HepG2 (cell line): ENCODE measurements around the gene TOR4A. TPM values are rescaled to one million over a fixed set of nuclear protein-coding genes. Genes with fewer than 3 reads are reported as not detected.

Source experiments
- ATF3 ChIP-seq: sonication (generic); formaldehyde crosslinking; IDR thresholded peaks from 2 replicates; pipeline ENCODE4 v1.4.0; 2020; ENCODE audit warnings: missing genetic modification reagents
- DPF2 ChIP-seq: sonication (generic); formaldehyde crosslinking; IDR thresholded peaks from 2 replicates; pipeline ENCODE4 v1.4.0; 2020; ENCODE audit warnings: mild to moderate bottlenecking, low read depth, missing genetic modification reagents, borderline replicate concordance
- GFI1 ChIP-seq: sonication (generic); formaldehyde crosslinking; IDR thresholded peaks from 2 replicates; pipeline ENCODE4 v1.5.0; 2020; ENCODE audit warnings: missing genetic modification reagents, mild to moderate bottlenecking, borderline replicate concordance
- GRHL1 ChIP-seq: sonication (generic); formaldehyde crosslinking; conservative IDR thresholded peaks from 2 replicates; pipeline ENCODE4 v1.8.0; 2022; ENCODE audit warnings: missing genetic modification reagents
- KDM2A ChIP-seq: sonication (generic); formaldehyde crosslinking; IDR thresholded peaks from 2 replicates; pipeline ENCODE4 v1.4.0; 2020; ENCODE audit warnings: low read depth, missing genetic modification reagents, borderline replicate concordance
- LRRFIP1 ChIP-seq: sonication (generic); formaldehyde crosslinking; conservative IDR thresholded peaks from 2 replicates; pipeline ENCODE4 v1.4.0; 2020; ENCODE audit warnings: missing genetic modification reagents
- MED13 ChIP-seq: sonication (generic); formaldehyde crosslinking; IDR thresholded peaks from 2 replicates; pipeline ENCODE4 v1.5.0; 2020; ENCODE audit warnings: missing genetic modification reagents
- MEIS2 ChIP-seq: sonication (generic); formaldehyde crosslinking; IDR thresholded peaks from 2 replicates; pipeline ENCODE4 v1.9.0; 2021; ENCODE audit warnings: mild to moderate bottlenecking, missing genetic modification reagents
- NR2C2 ChIP-seq: sonication (generic); formaldehyde crosslinking; IDR thresholded peaks from 2 replicates; pipeline ENCODE4 v1.4.0; 2020; ENCODE audit warnings: missing genetic modification reagents, mild to moderate bottlenecking, moderate library complexity, borderline replicate concordance
- SKIL ChIP-seq: sonication (generic); formaldehyde crosslinking; IDR thresholded peaks from 2 replicates; pipeline ENCODE4 v1.8.0; 2022; ENCODE audit warnings: missing genetic modification reagents, mild to moderate bottlenecking, moderate library complexity, borderline replicate concordance
- ZFP91 ChIP-seq: sonication (generic); formaldehyde crosslinking; IDR thresholded peaks from 2 replicates; pipeline ENCODE4 v1.9.0; 2022; ENCODE audit warnings: missing genetic modification reagents, mild to moderate bottlenecking, borderline replicate concordance
- ZNF367 ChIP-seq: sonication (generic); formaldehyde crosslinking; IDR thresholded peaks from 2 replicates; pipeline ENCODE4 v1.4.0; 2020; ENCODE audit warnings: missing genetic modification reagents, borderline replicate concordance
- ZNF597 ChIP-seq: sonication (generic); formaldehyde crosslinking; IDR thresholded peaks from 2 replicates; pipeline ENCODE4 v1.5.0; 2020; ENCODE audit warnings: missing genetic modification reagents
- ZNF749 ChIP-seq: sonication (generic); formaldehyde crosslinking; IDR thresholded peaks from 2 replicates; pipeline ENCODE4 v1.8.0; 2022; ENCODE audit warnings: mild to moderate bottlenecking, missing genetic modification reagents, moderate library complexity, borderline replicate concordance
- ZNF776 ChIP-seq: sonication (generic); formaldehyde crosslinking; IDR thresholded peaks from 2 replicates; pipeline ENCODE4 v1.4.0; 2020; ENCODE audit warnings: mild to moderate bottlenecking, missing genetic modification reagents
- ZNF792 ChIP-seq: IDR thresholded peaks from 2 replicates; pipeline ENCODE4 v1.6.1; 2016
- ZSCAN29 ChIP-seq: sonication (generic); formaldehyde crosslinking; conservative IDR thresholded peaks from 2 replicates; pipeline ENCODE4 v1.4.0; 2020; ENCODE audit warnings: mild to moderate bottlenecking, missing genetic modification reagents
- polyA plus RNA-seq, 8 experiments: library from polyadenylated mRNA; depleted of rRNA in 3 of 8; stranded (reverse) in 7 of 8; unstranded in 1 of 8; fragments of >200 nt; fragmentation: Illumina TruSeq in 4 of 8; extraction: Trizol in 4 of 8; gene quantifications; 2 replicates each; pipeline versions ENCODE4 v1.2.1 to v1.2.3, GENCODE V29; 2011 to 2016; ENCODE audit warnings: low read depth in 4 of 8, missing spikeins in 1 of 8, mixed read lengths in 1 of 8; ENCODE audit not compliant: insufficient read depth in 1 of 8
- total RNA-seq, 5 experiments: library from RNA; depleted of rRNA; stranded (reverse); fragments of >200 nt; fragmentation: Illumina TruSeq; extraction: Trizol; gene quantifications; 2 replicates each; pipeline ENCODE4 v1.2.3, GENCODE V29; 2016; ENCODE audit warnings: low read depth in 1 of 5

Gene TOR4A
- total and polyA plus RNA-seq, 2 of the 13 experiments (the other 11 are each of a cell fraction or from before 2014, with no cell fraction given), result 11.1 to 14.2 TPM

GRCh38 chr9:137277329-137278041, at the start of gene TOR4A (continued):
- peak; percentile 79; the same call in 1 of the 2 replicates for TF ChIP-seq ZFP91 (CRISPR knock-in tag)
- no peak for TF ChIP-seq DPF2 (CRISPR knock-in tag)
- 0 out of 2 replicates have a peak, but pooled peaks have one; percentile 13 for TF ChIP-seq ZNF749
- no peak for TF ChIP-seq GRHL1 (CRISPR knock-in tag)
- no peak for TF ChIP-seq ATF3
- TF ChIP-seq KDM2A (CRISPR knock-in tag), result peak; percentile 94
- no peak for TF ChIP-seq ZNF597 (CRISPR knock-in tag)
- TF ChIP-seq MEIS2 (CRISPR knock-in tag), result no peak; the same call in 1 of the 2 replicates
- no peak for TF ChIP-seq ZNF367 (CRISPR knock-in tag)
- peak; percentile 81; the same call in 1 of the 2 replicates for TF ChIP-seq ZNF792 (CRISPR knock-in tag)
- TF ChIP-seq SKIL (CRISPR knock-in tag), result no peak; the same call in 1 of the 2 replicates
- TF ChIP-seq NR2C2 (CRISPR knock-in tag), result no peak
- TF ChIP-seq GFI1 (CRISPR knock-in tag), result no peak
- TF ChIP-seq ZNF776 (CRISPR knock-in tag), result no peak
- no peak; the same call in 1 of the 2 replicates for TF ChIP-seq MED13 (CRISPR knock-in tag)
- TF ChIP-seq ZSCAN29 (CRISPR knock-in tag), result no peak
- TF ChIP-seq LRRFIP1 (CRISPR knock-in tag), result no peak
